Keratinocyte (primary cell): ENCODE data around the gene RASA3.

Source experiments
- EZH2 ChIP-seq: IDR thresholded peaks from one replicate; pipeline ENCODE4 v1.6.1; 2012; ENCODE audit warnings: inconsistent platforms, mild to moderate bottlenecking, low read length, moderate library complexity
- TF ChIP-seq, protein P1 (sequence below), 3 experiments: IDR thresholded peaks in 1 of 3; conservative IDR thresholded peaks in 1 of 3; optimal IDR thresholded peaks in 1 of 3; 2 replicates in 2 of 3; 3 replicates in 1 of 3; pipeline versions ENCODE3 to v1.5.1; 2011; ENCODE audit warnings: low read length in 3 of 3, mild to moderate bottlenecking in 3 of 3, moderate library complexity in 2 of 3, control low read depth in 1 of 3, inconsistent platforms in 1 of 3; ENCODE audit not compliant: insufficient read depth in 2 of 3; ENCODE audit errors: extremely low read depth in 1 of 3

DNA sequence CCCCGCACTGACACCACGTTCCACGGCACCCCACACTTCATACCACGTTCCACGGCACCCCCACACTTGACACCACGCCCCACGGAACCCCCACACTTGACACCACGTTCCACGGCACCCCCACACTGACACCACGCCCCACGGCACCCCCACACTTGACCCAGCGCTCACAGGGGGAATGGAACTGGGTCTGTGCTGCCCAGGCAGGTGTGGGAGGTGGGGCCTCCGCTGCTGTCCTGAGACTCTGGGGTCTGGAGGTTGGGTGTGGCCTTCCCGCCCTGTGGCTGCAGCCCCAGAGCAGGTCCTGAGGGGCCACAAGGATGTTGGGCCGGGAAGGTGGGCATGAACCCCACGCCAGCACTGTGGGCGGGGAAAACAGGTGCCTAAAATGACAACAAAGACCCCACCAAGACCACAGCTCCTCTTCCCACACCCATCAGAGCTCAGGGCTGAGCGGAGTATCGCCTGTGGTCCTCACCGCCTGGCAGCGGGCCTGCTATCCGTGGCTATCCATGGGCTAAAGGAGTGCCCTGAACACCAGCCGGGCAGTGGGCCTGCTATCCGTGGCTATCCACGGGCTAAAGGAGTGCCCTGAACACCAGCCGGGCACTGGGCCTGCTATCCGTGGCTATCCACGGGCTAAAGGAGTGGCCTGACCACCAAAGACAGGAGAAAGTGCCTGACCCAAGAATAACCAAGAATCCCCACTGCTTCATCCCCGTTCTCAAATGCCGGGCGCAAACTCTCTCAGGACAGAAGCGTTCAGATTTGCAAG, 98.7 kb downstream of the RASA3 start:
- TF ChIP-seq, protein P1, sequence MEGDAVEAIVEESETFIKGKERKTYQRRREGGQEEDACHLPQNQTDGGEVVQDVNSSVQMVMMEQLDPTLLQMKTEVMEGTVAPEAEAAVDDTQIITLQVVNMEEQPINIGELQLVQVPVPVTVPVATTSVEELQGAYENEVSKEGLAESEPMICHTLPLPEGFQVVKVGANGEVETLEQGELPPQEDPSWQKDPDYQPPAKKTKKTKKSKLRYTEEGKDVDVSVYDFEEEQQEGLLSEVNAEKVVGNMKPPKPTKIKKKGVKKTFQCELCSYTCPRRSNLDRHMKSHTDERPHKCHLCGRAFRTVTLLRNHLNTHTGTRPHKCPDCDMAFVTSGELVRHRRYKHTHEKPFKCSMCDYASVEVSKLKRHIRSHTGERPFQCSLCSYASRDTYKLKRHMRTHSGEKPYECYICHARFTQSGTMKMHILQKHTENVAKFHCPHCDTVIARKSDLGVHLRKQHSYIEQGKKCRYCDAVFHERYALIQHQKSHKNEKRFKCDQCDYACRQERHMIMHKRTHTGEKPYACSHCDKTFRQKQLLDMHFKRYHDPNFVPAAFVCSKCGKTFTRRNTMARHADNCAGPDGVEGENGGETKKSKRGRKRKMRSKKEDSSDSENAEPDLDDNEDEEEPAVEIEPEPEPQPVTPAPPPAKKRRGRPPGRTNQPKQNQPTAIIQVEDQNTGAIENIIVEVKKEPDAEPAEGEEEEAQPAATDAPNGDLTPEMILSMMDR (optimal IDR thresholded peaks at IDR 0.05 in 1 of 3, IDR thresholded peaks at IDR 0.05 in 1 of 3, conservative IDR thresholded peaks at IDR 0.05 in 1 of 3; ENCODE audit: extremely low read depth in 1 of 3, insufficient read depth in 2 of 3, low read length in 3 of 3) = no peak
- TF ChIP-seq EZH2 = no peak
